HG02610 (cell line): ENCODE data around the gene SNAP23.

Experiments
- ATAC-seq: cut with Tn5 transposase; IDR thresholded peaks from one replicate; pipeline ENCODE4 v1.9.1; 2021; ENCODE audit warnings: mild to moderate bottlenecking, moderate library complexity; ENCODE audit not compliant: unreplicated experiment

Gene SNAP23

GRCh38 chr15:42495361-42496212 is at the start of gene SNAP23:
TSS of gene SNAP23 (plus strand) at chr15:42495634. CDS start at chr15:42511847, 16,213 bp downstream.
- peak; percentile 89 for ATAC-seq

GRCh38 chr15:42447599-42447998 is 47.8 kb upstream of the SNAP23 start:
- no peak for ATAC-seq

- ATAC-seq: no peak
These were observed 47.2 kb upstream of the SNAP23 start for GRCh38 chr15:42448281-42448680.

- ATAC-seq: no peak
These were observed 45.5 kb upstream of the SNAP23 start for GRCh38 chr15:42449770-42450424.

- ATAC-seq: no peak
These were observed 45.0 kb upstream of the SNAP23 start for GRCh38 chr15:42450425-42450790.

- ATAC-seq: no peak
These were observed 41.6 kb upstream of the SNAP23 start for GRCh38 chr15:42453826-42454225.

- no peak for ATAC-seq
These were observed 38.9 kb upstream of the SNAP23 start for GRCh38 chr15:42456531-42456930.

GRCh38 chr15:42456971-42457370 is 38.5 kb upstream of the SNAP23 start:
- ATAC-seq: no peak

- ATAC-seq: peak; percentile 87
These were observed 37.7 kb upstream of the SNAP23 start for GRCh38 chr15:42457445-42458442.

- ATAC-seq: no peak
These were observed 34.2 kb upstream of the SNAP23 start for GRCh38 chr15:42461261-42461660.

GRCh38 chr15:42465520-42466259 is 29.7 kb upstream of the SNAP23 start:
- ATAC-seq: no peak

- ATAC-seq: no peak
These were observed 24.4 kb upstream of the SNAP23 start for GRCh38 chr15:42471002-42471401.

GRCh38 chr15:42474827-42475226 is 20.6 kb upstream of the SNAP23 start:
- ATAC-seq: no peak

- ATAC-seq: no peak
These were observed 12.7 kb upstream of the SNAP23 start for GRCh38 chr15:42482701-42483100.

- ATAC-seq: no peak
These were observed 11.8 kb upstream of the SNAP23 start for GRCh38 chr15:42483677-42484076.

GRCh38 chr15:42490291-42490670 is 5.2 kb upstream of the SNAP23 start:
- peak; percentile 6 for ATAC-seq

GRCh38 chr15:42490671-42491538 is 4.5 kb upstream of the SNAP23 start, which contains the start of gene ZNF106:
TSS of gene ZNF106 (minus strand) at chr15:42491141. CDS start at chr15:42472289, 18,852 bp downstream.
- peak; percentile 43 for ATAC-seq

- no peak for ATAC-seq
These were observed 3.8 kb upstream of the SNAP23 start for GRCh38 chr15:42491539-42492225.

- ATAC-seq: no peak
These were observed 1.8 kb upstream of the SNAP23 start for GRCh38 chr15:42493679-42494078.
